ENCODE data around the gene TBCEL.

- no peak for TF ChIP-seq CTCF (conservative IDR thresholded peaks at IDR 0.05)
- TF ChIP-seq EZH2 (IDR thresholded peaks at IDR 0.05; ENCODE audit: low read depth), result no peak
Measured at GRCh38 chr11:120998581-120998980, 25.3 kb upstream of the TBCEL start.

Data from PC-9 (cell line).